Testis (tissue), 2 donors: ENCODE results near the gene PRR36.

ENCODE experiments used
- CTCF ChIP-seq, 3 experiments: fragments of 450-650 bp in 2 of 3; fragments of 200-600 bp in 1 of 3; sonication (generic) in 1 of 3; IDR thresholded peaks; one replicate each; pipeline ENCODE4 v1.5.1; 2016 to 2019; ENCODE audit warnings: antibody characterized with exemption in 3 of 3, mild to moderate bottlenecking in 2 of 3, moderate library complexity in 1 of 3
- POLR2A ChIP-seq: fragments of 450-650 bp; IDR thresholded peaks from one replicate; pipeline ENCODE4 v1.6.1; 2017; ENCODE audit warnings: antibody characterized with exemption, mild to moderate bottlenecking, moderate library complexity

- no peak for TF ChIP-seq CTCF (IDR thresholded peaks at IDR 0.05)
- TF ChIP-seq POLR2A, result no peak
Observed at GRCh38 chr19:7863157-7863970, 10.8 kb downstream of the PRR36 start.
